Fibroblast of lung (primary cell): ENCODE data around the gene C10orf90. TPM values are rescaled to one million over a fixed set of nuclear protein-coding genes. Genes with fewer than 3 reads are reported as not detected.

Experiments used
- DNase-seq, 2 donors: peaks; one replicate each; pipeline versions ENCODE4 v3.0.0 to v3.0.0-alpha.2; 2010; ENCODE audit warnings: low read depth in 2 of 2
- H2AFZ ChIP-seq: 2 replicates; pipeline ENCODE4 v1.5.1; 2012; ENCODE audit warnings: low read length, control low read depth, inconsistent platforms
- H3K27ac ChIP-seq: 2 replicates; pipeline ENCODE4 v1.5.1; 2011; ENCODE audit warnings: low read length, control low read depth; ENCODE audit not compliant: insufficient read depth
- H3K27me3 ChIP-seq: 2 replicates; pipeline ENCODE4 v1.5.1; 2011; ENCODE audit warnings: mild to moderate bottlenecking, low read length; ENCODE audit not compliant: control insufficient read depth, insufficient read depth
- H3K36me3 ChIP-seq: 2 replicates; pipeline ENCODE4 v1.5.1; 2011; ENCODE audit warnings: low read length; ENCODE audit not compliant: control insufficient read depth, insufficient read depth
- H3K4me1 ChIP-seq: 2 replicates; pipeline ENCODE4 v1.5.1; 2011; ENCODE audit warnings: low read length; ENCODE audit not compliant: control insufficient read depth, insufficient read depth; ENCODE audit errors: extremely low read depth
- H3K4me2 ChIP-seq: 2 replicates; pipeline ENCODE4 v1.5.1; 2011; ENCODE audit warnings: low read length, control low read depth; ENCODE audit not compliant: insufficient read depth; ENCODE audit errors: extremely low read depth
- H3K4me3 ChIP-seq, 4 experiments: fragments of 200-600 bp in 1 of 4; sonication (generic) in 1 of 4; replicated peaks in 1 of 4; 2 replicates each; pipeline ENCODE4 v1.5.1; 2011 to 2016; ENCODE audit warnings: low read length in 4 of 4, low read depth in 3 of 4, mild to moderate bottlenecking in 3 of 4, control low read depth in 2 of 4, inconsistent platforms in 1 of 4, mixed read lengths in 1 of 4; ENCODE audit not compliant: insufficient read depth in 1 of 4; ENCODE audit errors: control extremely low read depth in 1 of 4
- H3K79me2 ChIP-seq: 2 replicates; pipeline ENCODE4 v1.5.1; 2012; ENCODE audit warnings: mild to moderate bottlenecking, low read length, inconsistent platforms; ENCODE audit not compliant: control insufficient read depth, insufficient read depth
- H3K9ac ChIP-seq: 2 replicates; pipeline ENCODE4 v1.5.1; 2011; ENCODE audit warnings: mild to moderate bottlenecking, low read length, control low read depth; ENCODE audit not compliant: insufficient read depth
- H3K9me3 ChIP-seq: 2 replicates; pipeline ENCODE4 v1.5.1; 2012; ENCODE audit warnings: low read depth, low read length; ENCODE audit not compliant: control insufficient read depth, insufficient read depth
- H4K20me1 ChIP-seq: 2 replicates; pipeline ENCODE4 v1.5.1; 2011; ENCODE audit warnings: low read length; ENCODE audit not compliant: control insufficient read depth, insufficient read depth; ENCODE audit errors: extremely low read depth
- EZH2 ChIP-seq: IDR thresholded peaks from 2 replicates; pipeline ENCODE4 v1.5.1; 2012; ENCODE audit warnings: low read length, control low read depth, mild to moderate bottlenecking; ENCODE audit errors: missing control alignments
- polyA plus RNA-seq, 2 donors: library from polyadenylated mRNA; depleted of rRNA in 1 of 2; stranded (reverse) in 1 of 2; unstranded in 1 of 2; fragments of >200 nt; gene quantifications; 2 replicates each; pipeline ENCODE4 v1.2.1, GENCODE V29; 2011 to 2012; ENCODE audit warnings: missing spikeins in 1 of 2
- total RNA-seq: library from RNA; depleted of rRNA; stranded (reverse); fragments of >200 nt; gene quantifications from 2 replicates; pipeline ENCODE4 v1.2.1, GENCODE V29; 2014
- TF ChIP-seq, protein P1 (sequence below), 2 donors: IDR thresholded peaks in 1 of 2; conservative IDR thresholded peaks in 1 of 2; 1 replicate in 1 of 2; 2 replicates in 1 of 2; pipeline ENCODE4 v1.5.1; 2011 to 2012; ENCODE audit warnings: low read length in 2 of 2, control low read depth in 1 of 2, inconsistent platforms in 1 of 2, low read depth in 1 of 2, mild to moderate bottlenecking in 1 of 2

Gene C10orf90
- total and polyA plus RNA-seq, 2 donors (not counting 1 experiment from before 2014, with no cell fraction given): 0.17 to 0.65 TPM

DNA sequence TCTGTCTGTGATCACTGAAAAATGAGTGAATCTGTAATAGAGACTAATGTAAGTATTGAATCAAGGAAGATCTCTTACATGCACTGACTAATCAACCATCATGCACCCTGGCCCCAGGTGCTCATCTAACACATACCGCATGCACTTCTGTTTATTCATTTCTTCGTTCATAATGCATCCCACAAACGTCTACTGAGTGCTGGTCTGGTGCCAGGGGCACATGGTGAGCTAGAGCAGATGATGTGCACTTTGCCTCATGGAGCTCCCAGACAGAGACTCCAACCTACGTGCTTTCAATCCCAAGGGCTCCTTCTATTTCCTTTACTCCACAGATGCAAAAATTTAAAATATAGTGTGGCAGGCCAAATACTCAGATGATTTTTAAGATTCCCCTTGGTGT is 10.7 kb downstream of the C10orf90 start:
- Histone ChIP-seq H3K4me2 (no peak overlapping the region), H3K79me2 (no peaks in the 10 kb centered on the region), H3K27ac (no peak overlapping the region), H2AFZ (no peak overlapping the region), H3K4me1 (no peaks in the 10 kb centered on the region), H3K9me3 (no peaks in the 10 kb centered on the region), H4K20me1 (no peaks in the 10 kb centered on the region), H3K9ac (no peak overlapping the region), H3K4me3 (no peak overlapping the region), H3K27me3 (no peaks in the 10 kb centered on the region), H3K36me3 (no peaks in the 10 kb centered on the region)
- TF ChIP-seq, protein P1, sequence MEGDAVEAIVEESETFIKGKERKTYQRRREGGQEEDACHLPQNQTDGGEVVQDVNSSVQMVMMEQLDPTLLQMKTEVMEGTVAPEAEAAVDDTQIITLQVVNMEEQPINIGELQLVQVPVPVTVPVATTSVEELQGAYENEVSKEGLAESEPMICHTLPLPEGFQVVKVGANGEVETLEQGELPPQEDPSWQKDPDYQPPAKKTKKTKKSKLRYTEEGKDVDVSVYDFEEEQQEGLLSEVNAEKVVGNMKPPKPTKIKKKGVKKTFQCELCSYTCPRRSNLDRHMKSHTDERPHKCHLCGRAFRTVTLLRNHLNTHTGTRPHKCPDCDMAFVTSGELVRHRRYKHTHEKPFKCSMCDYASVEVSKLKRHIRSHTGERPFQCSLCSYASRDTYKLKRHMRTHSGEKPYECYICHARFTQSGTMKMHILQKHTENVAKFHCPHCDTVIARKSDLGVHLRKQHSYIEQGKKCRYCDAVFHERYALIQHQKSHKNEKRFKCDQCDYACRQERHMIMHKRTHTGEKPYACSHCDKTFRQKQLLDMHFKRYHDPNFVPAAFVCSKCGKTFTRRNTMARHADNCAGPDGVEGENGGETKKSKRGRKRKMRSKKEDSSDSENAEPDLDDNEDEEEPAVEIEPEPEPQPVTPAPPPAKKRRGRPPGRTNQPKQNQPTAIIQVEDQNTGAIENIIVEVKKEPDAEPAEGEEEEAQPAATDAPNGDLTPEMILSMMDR (conservative IDR thresholded peaks at IDR 0.05 in 1 of 2, IDR thresholded peaks at IDR 0.05 in 1 of 2; ENCODE audit: low read depth in 1 of 2, low read length in 2 of 2): no peak
- no peak for TF ChIP-seq EZH2
- no peak for DNase-seq

DNA sequence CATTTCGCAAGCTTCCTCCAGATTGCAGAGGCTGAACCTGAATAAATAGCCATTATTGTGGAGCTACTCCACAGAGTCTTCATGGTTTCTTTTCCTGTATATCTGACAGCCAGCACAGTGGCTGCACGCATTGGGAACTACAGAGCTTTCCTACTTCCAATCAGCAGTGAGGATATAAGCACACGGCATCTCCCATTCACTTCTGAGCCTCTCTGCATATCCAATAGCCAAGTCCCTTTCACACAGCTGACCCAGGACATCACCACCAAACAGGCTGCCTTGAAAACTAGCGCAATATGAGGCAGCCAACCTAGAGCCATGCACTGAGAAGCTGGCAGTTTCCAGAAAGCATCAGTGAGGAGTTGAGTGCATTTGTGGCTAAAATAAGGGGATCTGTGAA is 11.6 kb downstream of the C10orf90 start:
- no peaks in the 10 kb centered on the region for H3K4me1 ChIP-seq
- DNase-seq: no peak
- no peak overlapping the region for H3K4me2 ChIP-seq
- H3K9ac ChIP-seq: no peak overlapping the region
- no peaks in the 10 kb centered on the region for H3K36me3 ChIP-seq
- no peak overlapping the region for H3K4me3 ChIP-seq
- H3K27ac ChIP-seq: no peak overlapping the region
- no peaks in the 10 kb centered on the region for H3K27me3 ChIP-seq
- H3K79me2 ChIP-seq: no peaks in the 10 kb centered on the region
- no peaks in the 10 kb centered on the region for H4K20me1 ChIP-seq
- H3K9me3 ChIP-seq: no peaks in the 10 kb centered on the region
- H2AFZ ChIP-seq: no peak overlapping the region
- TF ChIP-seq, protein P1 (conservative IDR thresholded peaks at IDR 0.05 in 1 of 2, IDR thresholded peaks at IDR 0.05 in 1 of 2; ENCODE audit: low read depth in 1 of 2, low read length in 2 of 2): no peak
- TF ChIP-seq EZH2: no peak

DNA sequence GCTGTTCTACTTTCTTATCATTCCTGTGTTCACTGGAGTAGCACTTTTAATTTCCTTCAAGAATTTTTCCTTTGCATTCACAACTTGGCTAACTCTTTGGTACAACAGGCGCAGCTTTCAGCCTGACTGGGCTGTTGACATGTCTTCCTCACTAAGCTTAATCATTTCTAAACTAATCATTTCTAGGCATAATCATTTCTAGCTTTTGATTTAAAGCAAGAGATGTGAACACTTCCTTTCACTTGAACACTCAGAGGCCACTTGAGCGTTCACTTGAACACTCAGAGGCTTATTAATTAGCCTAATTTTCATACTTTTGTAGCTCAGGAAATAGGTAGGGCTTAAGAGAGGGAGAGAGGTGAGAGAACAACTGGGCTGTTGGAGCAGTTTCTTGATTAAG is 15.9 kb downstream of the C10orf90 start:
- no peak overlapping the region for H3K4me3 ChIP-seq
- H4K20me1 ChIP-seq: no peaks in the 10 kb centered on the region
- TF ChIP-seq, protein P1 (conservative IDR thresholded peaks at IDR 0.05 in 1 of 2, IDR thresholded peaks at IDR 0.05 in 1 of 2; ENCODE audit: low read depth in 1 of 2, low read length in 2 of 2): no peak
- no peak for TF ChIP-seq EZH2

More for the DNA sequence above, 15.9 kb downstream of the C10orf90 start:
- Histone ChIP-seq H3K36me3 (no peaks in the 10 kb centered on the region), H3K4me1 (no peaks in the 10 kb centered on the region), H3K27ac (no peak overlapping the region), H3K27me3 (no peaks in the 10 kb centered on the region), H3K9ac (no peak overlapping the region), H3K79me2 (no peaks in the 10 kb centered on the region), H2AFZ (no peak overlapping the region), H3K9me3 (no peaks in the 10 kb centered on the region), H3K4me2 (no peak overlapping the region)
- DNase-seq: no peak
